IPS-18c (cell line): ENCODE measurements around the gene SHC4.

Experiments used
- H3K4me3 ChIP-seq: 2 replicates; pipeline ENCODE4 v1.7.0; 2013; ENCODE audit warnings: low read depth, mild to moderate bottlenecking, low read length, moderate library complexity; ENCODE audit not compliant: insufficient read depth
- H3K9me3 ChIP-seq: one replicate; pipeline ENCODE4 v1.6.1; 2013; ENCODE audit warnings: mild to moderate bottlenecking, low read length, moderate library complexity; ENCODE audit not compliant: control insufficient read depth, insufficient read depth

Gene SHC4, protein sequence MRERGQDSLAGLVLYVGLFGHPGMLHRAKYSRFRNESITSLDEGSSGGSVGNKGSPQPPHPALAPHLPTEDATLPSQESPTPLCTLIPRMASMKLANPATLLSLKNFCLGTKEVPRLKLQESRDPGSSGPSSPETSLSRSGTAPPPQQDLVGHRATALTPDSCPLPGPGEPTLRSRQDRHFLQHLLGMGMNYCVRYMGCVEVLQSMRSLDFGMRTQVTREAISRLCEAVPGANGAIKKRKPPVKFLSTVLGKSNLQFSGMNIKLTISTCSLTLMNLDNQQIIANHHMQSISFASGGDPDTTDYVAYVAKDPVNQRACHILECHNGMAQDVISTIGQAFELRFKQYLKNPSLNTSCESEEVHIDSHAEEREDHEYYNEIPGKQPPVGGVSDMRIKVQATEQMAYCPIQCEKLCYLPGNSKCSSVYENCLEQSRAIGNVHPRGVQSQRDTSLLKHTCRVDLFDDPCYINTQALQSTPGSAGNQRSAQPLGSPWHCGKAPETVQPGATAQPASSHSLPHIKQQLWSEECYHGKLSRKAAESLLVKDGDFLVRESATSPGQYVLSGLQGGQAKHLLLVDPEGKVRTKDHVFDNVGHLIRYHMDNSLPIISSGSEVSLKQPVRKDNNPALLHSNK

DNA sequence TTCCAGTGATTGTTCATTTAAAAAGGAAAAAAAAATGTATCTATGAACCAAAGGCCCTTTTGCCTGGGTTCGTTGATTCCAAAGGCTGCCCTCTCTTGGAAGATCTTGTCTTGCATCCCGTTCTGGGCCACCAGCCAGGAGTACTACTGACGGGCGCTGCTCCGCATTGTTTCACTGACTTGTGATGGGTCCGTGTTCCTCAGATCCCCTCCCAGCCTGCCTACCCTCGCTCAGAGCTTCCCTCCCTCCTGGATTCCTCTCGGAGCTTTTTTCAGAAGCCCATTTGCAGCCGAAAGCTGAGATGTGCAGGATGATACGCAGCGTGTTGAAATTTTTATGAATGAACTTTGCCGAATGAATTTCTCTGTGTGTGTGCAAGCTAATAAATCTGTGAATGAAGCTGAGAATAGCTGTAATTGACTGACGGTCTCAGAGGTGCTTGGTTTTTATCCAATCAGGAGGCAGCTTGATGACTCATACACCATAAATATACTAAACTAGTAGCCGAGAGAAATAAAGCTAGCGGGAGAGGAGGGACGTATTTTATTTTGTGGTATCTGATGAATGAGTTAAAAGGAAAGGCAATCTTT is at the start of gene SHC4:
SHC4 (minus strand) TSS at position 396 of the 590 bp plus-strand sequence. CDS start 904 bp downstream, outside the sequence.
- Histone ChIP-seq H3K9me3 (no peaks in the 10 kb centered on the region), H3K4me3 (peak within 1 kb of the TSS; percentile 74)

DNA sequence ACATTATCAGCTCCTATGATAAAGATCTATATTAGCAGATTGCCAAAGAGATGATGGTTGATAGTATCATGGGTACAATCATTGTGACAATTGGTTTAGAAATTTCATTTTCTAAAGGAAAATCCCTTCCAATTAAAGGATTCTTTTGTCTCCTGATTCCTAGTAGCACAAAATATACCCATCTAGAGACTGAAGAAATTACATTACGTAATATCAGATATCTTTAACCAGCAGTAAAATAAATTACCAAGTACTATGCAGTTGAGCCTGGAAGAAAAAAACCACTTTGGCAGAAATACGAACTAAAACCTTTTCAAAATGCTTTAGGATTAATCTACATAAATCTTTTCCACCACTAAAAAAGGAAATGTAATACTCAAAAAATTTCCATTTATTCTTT is 35.6 kb upstream of the SHC4 start:
- no peak overlapping the region for H3K4me3 ChIP-seq
- no peaks in the 10 kb centered on the region for H3K9me3 ChIP-seq

DNA sequence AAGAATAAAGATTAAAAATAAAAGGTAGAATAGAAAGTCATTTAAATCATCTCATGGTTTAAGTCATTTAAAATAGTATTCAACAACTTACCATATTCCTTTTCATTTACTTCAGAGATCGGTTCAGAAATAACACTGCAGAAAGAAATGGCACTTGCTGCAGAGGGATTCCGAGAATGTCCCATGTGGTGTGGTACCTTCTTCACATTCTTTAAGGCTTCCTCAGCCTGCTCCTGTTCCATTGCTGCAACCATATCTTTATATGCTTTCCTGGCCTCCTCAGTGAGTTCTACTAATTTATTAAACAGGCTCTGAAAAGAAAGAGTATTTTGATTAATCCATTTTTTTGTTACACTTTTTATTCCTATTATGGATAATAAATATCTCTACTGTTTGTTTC is 32.6 kb upstream of the SHC4 start:
- Histone ChIP-seq H3K4me3 (no peak overlapping the region), H3K9me3 (no peaks in the 10 kb centered on the region)

DNA sequence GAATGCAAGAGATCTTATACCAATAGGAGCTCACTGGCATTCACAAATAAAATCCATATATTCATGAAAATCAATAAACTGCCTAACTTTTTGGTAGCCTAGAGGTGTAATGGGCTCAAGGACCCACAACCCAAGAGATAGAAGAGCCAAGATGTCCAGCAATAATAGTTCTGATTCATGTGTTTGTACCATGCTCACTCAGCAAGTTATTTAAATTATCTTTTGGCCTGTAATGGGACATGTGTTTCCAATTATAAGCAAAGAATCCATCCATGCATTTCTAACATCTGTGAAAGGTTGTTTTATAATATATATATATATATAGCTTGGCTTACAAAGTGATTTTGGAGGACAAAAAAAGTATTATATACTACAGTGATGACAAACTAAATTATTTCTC is 29.7 kb upstream of the SHC4 start:
- Histone ChIP-seq H3K4me3 (no peak overlapping the region), H3K9me3 (no peaks in the 10 kb centered on the region)

DNA sequence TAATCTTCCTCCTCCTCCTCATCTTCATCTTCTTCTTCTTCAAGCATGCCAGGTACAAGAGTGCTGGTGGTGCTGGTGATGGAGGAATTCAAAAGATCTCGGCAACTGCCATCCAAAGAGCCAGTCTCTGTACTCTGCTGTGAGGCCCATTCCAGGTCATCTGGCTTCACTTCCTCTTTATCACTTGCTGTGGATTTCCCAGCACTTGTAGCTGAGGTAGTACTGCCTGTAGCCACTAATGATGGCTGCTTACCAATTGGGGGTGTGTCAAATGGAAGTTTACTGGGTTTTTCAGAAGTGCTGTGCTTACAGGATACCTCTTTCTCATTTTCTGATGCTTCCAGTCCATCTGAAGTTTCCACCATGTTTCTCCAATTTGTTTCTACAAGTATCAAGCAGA is 28.8 kb upstream of the SHC4 start:
- H3K9me3 ChIP-seq, result no peaks in the 10 kb centered on the region
- H3K4me3 ChIP-seq, result no peak overlapping the region

DNA sequence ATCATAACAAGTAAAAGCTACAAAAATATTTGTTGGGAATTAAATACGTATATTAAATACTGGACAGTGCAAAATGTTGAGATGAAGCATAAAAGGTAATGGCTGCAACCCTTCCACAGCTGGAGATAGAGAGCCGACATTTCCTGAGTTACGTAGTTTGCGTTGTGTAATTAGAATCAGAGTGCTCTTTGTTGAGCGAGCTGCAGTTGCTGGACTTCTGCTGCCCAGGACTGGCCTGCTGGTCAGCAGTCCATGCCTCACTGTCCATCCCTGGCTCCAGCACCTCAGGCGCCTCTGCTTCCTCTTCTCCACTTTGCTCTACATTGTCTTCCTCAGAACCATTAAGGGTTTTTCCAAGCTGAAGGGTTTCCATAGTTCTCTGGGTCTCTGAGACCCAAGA is 28.4 kb upstream of the SHC4 start:
- no peak overlapping the region for H3K4me3 ChIP-seq
- H3K9me3 ChIP-seq, result no peaks in the 10 kb centered on the region

DNA sequence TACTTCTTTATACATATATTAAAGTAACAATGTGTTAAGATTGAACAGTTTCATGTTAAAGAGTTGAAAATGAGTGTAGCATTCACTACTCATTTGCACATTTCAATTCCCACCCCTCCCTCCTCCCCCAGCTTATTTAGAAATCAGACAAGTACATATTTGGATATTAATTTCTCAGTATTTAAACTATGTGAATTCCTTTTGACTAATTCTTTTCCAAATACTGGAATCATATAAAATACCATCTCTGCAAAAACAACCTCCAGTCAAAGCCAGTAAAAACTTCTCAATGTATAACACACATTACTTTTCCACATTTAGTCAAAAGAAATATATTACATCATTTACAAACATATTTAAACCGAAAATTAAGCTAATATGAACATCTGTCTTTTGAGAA is 25.5 kb upstream of the SHC4 start:
- no peak overlapping the region for H3K4me3 ChIP-seq
- no peaks in the 10 kb centered on the region for H3K9me3 ChIP-seq

DNA sequence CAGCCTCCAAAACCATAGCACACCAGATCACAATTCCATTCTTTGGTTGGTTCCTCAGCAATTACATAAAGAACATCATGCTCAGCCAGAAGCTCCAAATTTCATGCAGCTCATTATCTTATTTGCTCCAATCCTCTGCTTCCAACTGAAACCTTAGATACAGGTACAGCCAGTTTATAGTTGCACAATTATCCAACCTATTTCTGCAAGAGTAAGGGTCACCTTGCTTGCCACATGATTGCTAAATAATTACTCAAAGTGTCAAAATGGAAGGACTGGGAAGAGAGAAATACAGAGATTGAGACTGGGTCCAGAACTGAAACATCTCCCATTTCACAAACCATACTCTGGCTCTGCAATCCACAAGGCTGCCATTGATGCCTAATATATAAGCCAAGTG is 23.4 kb upstream of the SHC4 start:
- H3K9me3 ChIP-seq, result no peaks in the 10 kb centered on the region
- no peak overlapping the region for H3K4me3 ChIP-seq

DNA sequence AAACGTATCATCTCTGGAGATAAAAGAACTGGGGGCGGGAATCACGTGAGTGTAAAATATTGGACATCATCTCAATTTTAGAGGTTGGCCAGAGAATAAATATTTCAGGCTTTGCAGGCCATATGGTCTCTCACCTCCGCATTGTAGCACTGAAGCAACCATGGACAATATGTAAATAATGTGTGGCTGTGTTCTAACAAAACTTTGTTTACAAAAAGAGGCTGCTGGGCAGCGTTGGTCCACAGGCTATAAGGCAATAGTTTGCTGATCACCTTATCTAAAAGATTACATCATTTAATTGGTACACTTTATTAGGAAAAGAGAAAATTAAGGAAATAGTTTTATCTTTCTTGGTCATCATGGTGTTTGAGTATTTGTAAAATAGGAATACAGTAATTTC is 22.5 kb upstream of the SHC4 start:
- Histone ChIP-seq H3K9me3 (no peaks in the 10 kb centered on the region), H3K4me3 (no peak overlapping the region)

DNA sequence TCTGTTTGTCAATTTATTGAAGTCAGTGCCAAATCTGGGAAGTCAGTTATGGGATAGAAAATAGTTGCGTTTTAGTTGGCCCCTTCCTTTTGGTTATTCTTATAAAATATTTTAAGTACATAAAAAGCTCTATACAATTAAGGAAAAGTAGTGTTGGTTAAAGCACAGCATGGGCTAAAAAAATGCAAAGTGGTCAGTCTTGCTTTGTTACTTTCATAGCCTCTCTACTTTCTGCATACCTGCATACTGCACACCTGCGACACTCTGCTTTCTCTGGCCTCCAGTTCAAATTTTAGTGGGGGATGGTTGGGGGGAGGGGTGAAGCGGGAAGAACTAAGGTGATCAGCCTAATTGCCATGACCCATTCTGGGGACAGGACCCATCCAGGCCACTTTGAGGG is 21.8 kb upstream of the SHC4 start:
- Histone ChIP-seq H3K9me3 (no peaks in the 10 kb centered on the region), H3K4me3 (no peak overlapping the region)

DNA sequence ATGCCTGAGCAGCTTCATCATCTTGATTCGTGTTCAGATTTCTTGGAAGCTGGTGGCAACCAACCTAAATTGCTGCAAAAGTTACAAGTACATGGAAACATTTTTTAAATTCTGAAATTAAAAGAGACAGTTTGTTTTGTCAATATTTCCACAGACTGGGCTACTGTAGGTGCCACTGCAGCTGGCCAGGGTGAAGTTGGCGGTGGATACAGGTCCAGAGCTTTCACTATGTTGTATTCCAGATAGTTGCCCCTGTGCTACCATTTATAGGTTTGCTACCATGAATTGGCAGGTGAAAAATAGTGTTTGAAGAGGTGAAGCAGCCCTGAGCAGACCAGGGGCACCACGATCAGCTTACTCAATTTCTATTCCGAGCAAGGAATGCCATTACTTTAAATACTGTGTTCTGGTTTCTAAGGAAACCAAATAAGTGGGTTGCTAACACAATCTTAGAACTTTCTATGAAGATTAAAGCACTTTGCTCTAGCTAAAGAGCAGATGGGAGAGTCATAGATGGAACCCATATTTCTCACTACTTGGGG is 21.2 kb upstream of the SHC4 start:
- Histone ChIP-seq H3K4me3 (no peak overlapping the region), H3K9me3 (no peaks in the 10 kb centered on the region)

DNA sequence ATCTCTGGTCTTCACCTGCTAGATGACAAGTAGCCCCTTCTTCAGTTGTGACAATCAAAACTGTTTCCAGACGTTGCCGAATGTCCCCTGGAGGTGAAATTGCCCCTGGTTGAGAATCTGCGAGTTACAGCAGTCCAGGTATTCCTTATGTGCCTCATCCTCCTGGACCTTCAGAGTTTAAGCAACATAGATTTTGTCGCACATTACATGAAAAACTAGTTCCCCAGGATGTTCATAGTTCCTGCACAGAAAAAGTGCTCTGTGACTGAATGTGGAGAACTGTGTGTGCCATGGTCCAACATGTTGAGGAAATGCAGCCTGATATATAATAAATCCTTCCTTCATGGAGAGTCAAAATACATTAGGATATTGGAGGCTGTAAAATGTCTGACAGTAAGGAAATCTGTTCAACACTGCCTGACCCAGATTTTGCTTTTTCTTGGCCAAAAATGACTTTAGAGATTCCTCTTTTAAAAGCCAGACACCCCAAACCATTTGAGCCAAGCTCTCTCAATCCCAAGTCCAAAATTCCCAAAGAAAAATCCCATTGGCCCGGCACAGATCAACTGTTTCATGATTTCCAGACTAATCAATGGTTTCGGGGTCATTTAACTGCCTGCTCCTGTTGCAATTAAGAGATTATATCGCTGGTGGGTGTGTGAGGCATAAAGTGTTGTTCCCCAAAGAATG is 20.4 kb upstream of the SHC4 start:
- Histone ChIP-seq H3K9me3 (no peaks in the 10 kb centered on the region), H3K4me3 (no peak overlapping the region)

DNA sequence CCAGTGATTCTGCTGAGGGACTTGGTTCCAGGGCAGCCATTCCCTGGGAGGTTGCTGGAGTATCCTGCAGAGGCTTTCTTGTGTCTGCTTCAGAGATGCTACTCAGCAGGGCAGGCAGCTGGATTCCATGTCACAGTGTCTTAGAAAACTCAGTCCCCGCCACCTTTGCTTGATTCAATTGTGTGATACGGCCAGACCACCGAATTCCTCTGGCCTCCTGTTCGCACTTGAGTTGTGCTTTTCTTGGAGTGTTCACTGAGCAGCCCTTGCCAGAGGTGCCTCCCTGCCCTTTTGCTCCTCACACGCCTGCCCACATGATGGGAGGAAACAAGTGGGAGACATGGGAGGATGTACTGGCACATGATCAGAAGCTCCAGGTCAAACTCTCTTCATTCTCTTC is 19.6 kb upstream of the SHC4 start:
- H3K9me3 ChIP-seq, result no peaks in the 10 kb centered on the region
- H3K4me3 ChIP-seq, result no peak overlapping the region

DNA sequence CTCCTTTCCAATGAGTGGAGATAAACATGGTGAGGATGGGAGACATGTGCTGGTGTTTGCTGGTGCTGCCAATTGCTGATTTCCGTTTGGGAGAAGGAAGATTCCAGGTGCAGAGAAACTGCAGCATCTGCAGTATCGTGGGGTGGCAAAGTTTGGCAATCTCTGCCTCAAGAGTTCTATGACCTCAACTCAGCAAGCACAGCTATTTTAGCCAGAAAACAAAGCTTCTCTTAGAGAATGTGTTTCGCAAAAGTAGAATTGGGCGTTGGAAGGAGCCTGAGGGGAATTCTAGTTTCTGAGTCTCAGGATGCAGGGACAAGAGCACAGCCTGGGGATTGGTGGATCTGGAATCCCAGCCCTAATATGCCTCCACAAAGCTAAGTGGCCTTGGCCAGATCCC is 18.2 kb upstream of the SHC4 start:
- no peak overlapping the region for H3K4me3 ChIP-seq

DNA sequence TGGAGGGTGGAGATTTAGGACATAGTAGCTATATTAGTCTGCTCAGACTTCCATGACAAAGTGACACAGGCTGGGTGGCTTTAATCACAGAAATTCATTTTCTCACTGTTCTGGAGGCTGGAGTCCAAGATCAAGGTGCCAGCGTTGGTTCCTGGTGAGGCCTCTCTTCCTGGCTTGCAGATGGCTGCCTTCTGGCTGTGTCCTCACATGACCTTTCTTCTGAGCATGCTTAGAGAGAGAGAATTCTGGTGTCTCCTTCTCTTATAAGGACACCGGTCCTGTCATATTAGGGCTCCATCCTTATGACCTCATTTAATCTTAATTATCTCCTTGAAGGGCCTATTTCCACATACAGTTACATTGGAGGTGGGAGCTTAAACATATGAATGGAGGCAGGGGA is 14.9 kb upstream of the SHC4 start:
- Histone ChIP-seq H3K4me3 (no peak overlapping the region), H3K9me3 (no peaks in the 10 kb centered on the region)

More for the DNA sequence above, 18.2 kb upstream of the SHC4 start:
- H3K9me3 ChIP-seq, result no peaks in the 10 kb centered on the region

DNA sequence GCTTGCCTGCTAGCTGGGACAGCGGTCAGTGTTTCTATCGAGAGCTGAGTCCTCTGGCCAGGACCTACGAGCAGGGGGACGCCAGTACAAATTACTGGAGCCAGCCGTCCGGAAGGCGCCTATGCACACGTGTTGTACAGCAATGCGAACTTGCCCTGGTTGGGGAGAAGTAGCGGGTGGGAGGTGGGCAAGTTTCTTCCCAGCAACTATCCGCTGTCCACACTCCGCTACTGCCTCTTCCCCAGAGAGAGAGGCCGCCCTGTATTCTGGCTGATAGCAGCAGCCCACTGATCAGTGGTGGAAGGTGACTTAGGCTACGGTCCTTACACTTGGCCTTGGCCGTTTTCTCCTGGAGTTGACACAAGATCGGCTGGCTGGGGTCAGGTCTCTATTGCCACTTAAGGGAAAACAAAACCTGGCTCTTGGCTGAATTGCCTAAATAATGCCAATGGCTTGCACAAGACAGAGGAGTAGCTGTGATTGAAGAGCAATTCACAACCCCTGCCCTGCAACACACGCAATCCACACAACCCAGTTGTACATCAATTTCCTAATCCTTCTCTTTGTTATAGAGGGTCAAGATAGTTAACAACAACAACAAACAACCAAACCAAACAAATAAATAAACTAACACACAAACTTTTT is 12.8 kb upstream of the SHC4 start:
- H3K4me3 ChIP-seq, result peak overlapping the region; percentile 60; the same call in 1 of the 2 replicates
- no peaks in the 10 kb centered on the region for H3K9me3 ChIP-seq
